Measurements from ENCODE around the gene ASCC3.

DNA sequence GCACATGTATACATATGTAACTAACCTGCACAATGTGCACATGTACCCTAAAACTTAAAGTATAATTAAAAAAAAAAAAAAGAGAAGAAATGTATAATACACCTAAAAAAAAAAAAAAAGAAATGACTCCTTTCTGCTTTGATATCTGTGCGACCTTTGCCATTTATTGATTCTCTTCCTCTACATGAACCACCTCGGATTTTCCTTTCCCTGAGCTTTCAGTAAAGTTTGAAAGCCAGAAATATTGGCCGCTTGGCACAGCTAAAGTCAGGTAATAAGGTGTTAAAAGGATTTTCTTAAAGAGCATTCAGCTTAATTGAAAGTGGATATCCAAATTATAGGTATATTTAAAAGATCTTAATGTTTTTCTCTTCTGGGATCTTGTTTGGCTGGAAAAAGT, 12.6 kb upstream of the ASCC3 start:
- TF ChIP-seq, protein P1, sequence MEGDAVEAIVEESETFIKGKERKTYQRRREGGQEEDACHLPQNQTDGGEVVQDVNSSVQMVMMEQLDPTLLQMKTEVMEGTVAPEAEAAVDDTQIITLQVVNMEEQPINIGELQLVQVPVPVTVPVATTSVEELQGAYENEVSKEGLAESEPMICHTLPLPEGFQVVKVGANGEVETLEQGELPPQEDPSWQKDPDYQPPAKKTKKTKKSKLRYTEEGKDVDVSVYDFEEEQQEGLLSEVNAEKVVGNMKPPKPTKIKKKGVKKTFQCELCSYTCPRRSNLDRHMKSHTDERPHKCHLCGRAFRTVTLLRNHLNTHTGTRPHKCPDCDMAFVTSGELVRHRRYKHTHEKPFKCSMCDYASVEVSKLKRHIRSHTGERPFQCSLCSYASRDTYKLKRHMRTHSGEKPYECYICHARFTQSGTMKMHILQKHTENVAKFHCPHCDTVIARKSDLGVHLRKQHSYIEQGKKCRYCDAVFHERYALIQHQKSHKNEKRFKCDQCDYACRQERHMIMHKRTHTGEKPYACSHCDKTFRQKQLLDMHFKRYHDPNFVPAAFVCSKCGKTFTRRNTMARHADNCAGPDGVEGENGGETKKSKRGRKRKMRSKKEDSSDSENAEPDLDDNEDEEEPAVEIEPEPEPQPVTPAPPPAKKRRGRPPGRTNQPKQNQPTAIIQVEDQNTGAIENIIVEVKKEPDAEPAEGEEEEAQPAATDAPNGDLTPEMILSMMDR (IDR thresholded peaks at IDR 0.05) = no peak
- no peak for TF ChIP-seq POLR2A (IDR thresholded peaks at IDR 0.05; ENCODE audit: low read depth)
- no peak for TF ChIP-seq POLR2AphosphoS5 (IDR thresholded peaks at IDR 0.05)
